GM19397 (cell line): ENCODE measurements around the gene RAC3.

Experiments used
- ATAC-seq: cut with Tn5 transposase; IDR thresholded peaks from one replicate; pipeline ENCODE4 v1.9.1; 2021; ENCODE audit warnings: mild to moderate bottlenecking, moderate library complexity; ENCODE audit not compliant: unreplicated experiment

Gene RAC3

GRCh38 chr17:82065193-82065637, 33.7 kb downstream of the RAC3 start:
- peak; percentile 35 for ATAC-seq

GRCh38 chr17:82065638-82066303, 34.3 kb downstream of the RAC3 start, which contains the start of gene DUS1L:
DUS1L (minus strand) TSS chr17:82065804; CDS start chr17:82065059, 745 bp downstream.
- peak; percentile 75 for ATAC-seq

GRCh38 chr17:82070611-82071010, 39.1 kb downstream of the RAC3 start:
- ATAC-seq: no peak

GRCh38 chr17:82072827-82073226, 41.3 kb downstream of the RAC3 start:
- no peak for ATAC-seq

- no peak for ATAC-seq
Measured at GRCh38 chr17:82073446-82073845, 42.0 kb downstream of the RAC3 start.

GRCh38 chr17:82076018-82076784, 44.7 kb downstream of the RAC3 start:
- no peak for ATAC-seq

GRCh38 chr17:82076785-82077591, 45.5 kb downstream of the RAC3 start:
- no peak for ATAC-seq

- ATAC-seq: no peak
Measured at GRCh38 chr17:82077617-82078358, 46.3 kb downstream of the RAC3 start.

- ATAC-seq: no peak
Measured at GRCh38 chr17:82078433-82078832, 47.0 kb downstream of the RAC3 start.

- no peak for ATAC-seq
Measured at GRCh38 chr17:82079001-82079677, 47.7 kb downstream of the RAC3 start.

- ATAC-seq: no peak
Measured at GRCh38 chr17:82080048-82080788, 48.7 kb downstream of the RAC3 start.

GRCh38 chr17:82080789-82081464, 49.4 kb downstream of the RAC3 start:
- no peak for ATAC-seq

GRCh38 chr17:82081546-82081945, 50.1 kb downstream of the RAC3 start:
- no peak for ATAC-seq

GRCh38 chr17:82081966-82082365, 50.5 kb downstream of the RAC3 start:
- ATAC-seq: no peak

- ATAC-seq: no peak
Measured at GRCh38 chr17:82082456-82082855, 51.0 kb downstream of the RAC3 start.

- no peak for ATAC-seq
Measured at GRCh38 chr17:82083009-82083408, 51.5 kb downstream of the RAC3 start.
